HG02571 (cell line): ENCODE data around the gene PDE3A.
"Not testable (repeated sequence)": the region's sequence is repeated elsewhere in the genome, so short reads cannot be mapped to it uniquely, and the experiment has no call there.

Experiments
- ATAC-seq: cut with Tn5 transposase; IDR thresholded peaks from one replicate; pipeline ENCODE4 v1.9.1; 2021; ENCODE audit warnings: mild to moderate bottlenecking, moderate library complexity; ENCODE audit not compliant: unreplicated experiment

Gene PDE3A

DNA sequence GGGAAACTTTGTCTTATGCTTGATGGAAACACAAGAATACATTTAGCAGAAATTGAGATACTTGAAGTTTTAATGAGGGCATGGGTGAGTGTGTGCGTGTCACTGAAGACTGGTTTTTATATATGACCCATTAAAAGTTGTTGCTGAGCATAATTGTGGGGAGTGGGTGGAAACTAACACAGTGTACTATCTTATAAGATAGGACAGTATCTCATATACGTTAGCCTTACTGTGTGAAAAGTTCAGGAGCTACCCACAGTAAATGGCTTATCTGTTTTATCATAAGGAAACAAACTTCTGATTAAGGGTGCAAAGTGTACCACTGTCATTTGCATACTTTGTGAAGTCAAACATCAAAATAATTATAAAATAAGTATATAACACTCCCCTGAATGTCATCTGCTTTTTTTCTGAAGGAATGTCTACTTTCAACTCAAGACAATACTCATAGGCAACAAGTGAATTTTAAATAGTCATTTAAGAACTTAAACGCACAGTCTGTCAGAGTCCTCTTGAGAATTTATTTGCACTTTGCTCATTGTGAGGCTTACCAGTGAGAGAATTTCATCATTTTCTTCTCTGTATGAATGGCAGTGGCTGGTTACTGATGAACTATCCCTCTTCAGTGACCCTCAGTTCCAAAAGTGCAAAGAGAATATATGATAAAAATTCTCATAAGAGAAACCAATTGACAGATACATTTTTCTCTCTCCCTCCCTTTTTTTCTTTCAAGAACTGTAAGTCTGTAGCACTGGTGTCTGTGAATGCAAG is 4.2 kb downstream of the PDE3A start:
- ATAC-seq: no peak

GRCh38 chr12:20374795-20375194 is 6.5 kb downstream of the PDE3A start:
- ATAC-seq: no peak

GRCh38 chr12:20375560-20375959 is 7.2 kb downstream of the PDE3A start:
- no peak for ATAC-seq

DNA sequence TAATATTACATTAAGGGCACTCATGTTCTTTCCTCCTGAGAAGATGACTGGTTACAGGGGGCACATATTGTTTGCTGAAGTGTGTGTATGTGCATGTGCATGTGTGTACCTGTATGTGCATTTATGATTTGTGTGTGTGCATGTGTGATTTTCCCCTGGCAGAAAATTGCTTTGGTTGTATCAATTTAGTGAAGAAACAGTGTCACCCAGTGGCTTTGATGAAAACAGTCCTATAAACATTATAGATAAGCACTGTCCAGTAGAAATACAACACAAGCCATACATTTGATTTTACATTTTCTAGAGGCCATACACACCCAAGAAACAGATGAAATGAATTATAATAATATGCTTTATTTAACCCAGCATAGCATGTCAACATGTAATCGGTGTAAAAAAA is 8.6 kb downstream of the PDE3A start:
- no peak for ATAC-seq

GRCh38 chr12:20377750-20378149 is 9.4 kb downstream of the PDE3A start:
- no peak for ATAC-seq

DNA sequence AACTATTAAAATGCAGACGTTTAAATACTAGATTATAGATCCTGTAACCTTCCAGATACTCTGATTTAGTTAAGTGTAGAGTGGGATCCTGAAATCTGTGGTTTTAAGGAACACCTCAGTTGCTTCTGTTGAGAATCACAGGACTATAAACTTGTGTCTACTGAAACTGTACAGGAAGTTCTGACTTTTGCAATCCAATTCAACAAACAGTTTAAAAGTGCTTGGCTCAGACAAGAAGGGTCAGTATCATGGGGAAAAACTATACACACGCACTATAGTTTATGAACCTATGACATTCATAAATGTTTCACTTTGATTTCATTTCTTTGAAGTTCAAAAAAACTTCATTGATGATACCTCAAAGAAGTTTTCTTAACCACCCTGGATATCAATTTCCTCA is 13.8 kb downstream of the PDE3A start:
- no peak for ATAC-seq

DNA sequence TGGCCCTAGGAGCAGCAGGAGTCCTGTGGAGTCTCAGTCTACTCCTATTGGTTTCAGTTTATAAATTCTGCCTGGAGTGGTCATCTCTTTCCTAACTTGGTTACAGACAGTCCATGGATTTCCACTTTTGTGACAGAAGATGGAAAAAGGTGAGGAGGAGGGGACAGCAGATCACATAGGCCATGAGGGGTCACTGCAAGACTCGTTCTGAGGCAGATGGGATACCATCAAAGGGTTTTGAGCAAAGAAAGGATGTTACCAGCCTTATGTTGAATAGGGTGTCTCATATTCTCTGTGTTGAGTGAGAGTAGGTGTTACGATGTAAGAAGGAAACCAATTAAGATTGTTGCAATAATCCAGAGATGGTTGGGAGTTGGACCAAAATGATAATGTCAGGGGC is 15.3 kb downstream of the PDE3A start:
- ATAC-seq: no peak

DNA sequence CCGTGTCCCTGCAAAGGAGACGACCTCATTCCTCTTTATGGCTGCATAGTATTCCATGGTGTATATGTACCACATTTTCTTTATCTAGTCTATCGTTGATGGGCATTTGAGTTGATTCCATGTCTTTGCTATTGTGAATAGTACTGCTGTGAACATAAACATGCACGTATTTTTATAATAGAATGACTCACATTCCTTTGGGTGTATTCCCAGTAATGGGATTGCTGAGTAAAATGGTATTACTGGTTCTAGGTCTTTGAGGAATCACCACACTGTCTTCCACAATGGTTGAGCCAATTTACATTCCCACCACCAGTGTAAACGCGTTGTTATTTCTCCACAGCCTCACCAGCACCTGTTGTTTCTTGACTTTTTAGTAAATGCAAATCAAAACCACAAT is 16.5 kb downstream of the PDE3A start:
- not testable (repeated sequence) for ATAC-seq

DNA sequence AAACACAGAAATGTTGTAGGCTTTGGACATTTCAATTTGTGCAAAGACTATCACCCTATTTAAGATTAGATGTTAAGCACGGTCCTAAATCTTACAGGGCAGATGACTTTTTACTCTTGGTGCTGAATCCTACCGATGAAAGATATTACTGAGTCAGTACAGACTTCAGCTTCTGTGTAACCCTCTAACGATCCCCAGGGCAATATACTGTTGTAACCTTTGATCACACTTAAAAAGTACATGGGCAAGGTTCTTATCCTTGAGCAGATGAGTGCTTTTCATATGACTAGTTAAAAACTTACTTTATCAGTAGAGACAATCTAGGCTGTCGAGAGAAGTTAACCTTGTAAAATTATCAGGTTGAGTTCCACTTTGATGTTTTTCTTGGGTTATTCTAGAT is 22.5 kb downstream of the PDE3A start:
- ATAC-seq: no peak

- ATAC-seq: no peak
Observed at GRCh38 chr12:20392339-20392738, 24.0 kb downstream of the PDE3A start.

DNA sequence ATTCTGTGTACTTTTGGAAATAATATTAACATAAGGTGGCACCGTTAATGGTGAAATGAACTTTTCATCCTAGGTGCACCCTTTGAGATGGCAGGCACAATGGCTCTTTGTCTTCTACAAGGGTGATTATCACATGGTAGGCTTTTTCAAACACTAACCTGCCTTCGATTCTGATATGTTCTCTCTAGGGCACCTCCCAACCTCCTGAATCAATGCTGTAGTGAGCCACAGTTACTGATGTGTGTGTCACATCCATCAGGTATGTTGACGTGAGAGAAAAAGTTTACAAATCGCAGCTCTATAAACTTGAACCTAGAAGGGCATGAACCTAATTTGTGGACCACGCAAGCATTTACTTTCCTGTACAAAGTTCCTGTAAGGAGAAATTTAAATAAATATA is 25.4 kb downstream of the PDE3A start:
- no peak for ATAC-seq

DNA sequence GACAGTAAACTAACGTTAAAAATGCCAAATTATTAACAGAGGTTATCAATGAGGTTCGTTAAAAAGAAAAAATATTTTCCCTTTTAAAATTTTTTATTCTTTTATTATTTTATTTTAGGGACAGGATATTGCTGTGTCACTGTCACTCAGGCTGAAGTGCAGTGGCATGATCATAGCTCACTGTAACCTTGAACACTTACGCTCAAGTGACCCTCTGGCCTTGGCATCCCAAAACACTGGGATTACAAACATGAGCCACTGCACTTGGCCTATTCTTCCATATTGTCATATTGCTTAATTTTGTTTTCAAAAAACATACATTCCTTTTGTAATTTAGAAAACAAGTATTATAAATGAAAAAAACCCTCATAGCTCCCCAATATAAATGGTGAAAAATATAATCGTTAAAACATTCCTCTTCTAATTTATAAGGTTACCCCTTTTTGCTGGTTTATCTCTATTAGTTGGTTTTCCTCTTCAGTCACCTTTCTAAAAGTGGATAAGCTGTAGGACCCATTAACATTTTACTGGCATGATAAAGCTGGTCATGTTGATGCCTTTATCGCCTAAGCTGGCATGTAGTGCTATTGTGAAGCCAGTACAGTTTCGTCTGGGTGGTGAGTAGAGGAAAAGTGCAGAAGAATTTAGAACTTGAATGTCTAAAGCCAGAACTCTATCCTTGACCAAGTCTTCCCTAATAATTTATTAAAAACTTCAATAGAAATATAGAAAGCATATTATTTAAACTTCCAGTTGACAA is 27.6 kb downstream of the PDE3A start:
- no peak for ATAC-seq

DNA sequence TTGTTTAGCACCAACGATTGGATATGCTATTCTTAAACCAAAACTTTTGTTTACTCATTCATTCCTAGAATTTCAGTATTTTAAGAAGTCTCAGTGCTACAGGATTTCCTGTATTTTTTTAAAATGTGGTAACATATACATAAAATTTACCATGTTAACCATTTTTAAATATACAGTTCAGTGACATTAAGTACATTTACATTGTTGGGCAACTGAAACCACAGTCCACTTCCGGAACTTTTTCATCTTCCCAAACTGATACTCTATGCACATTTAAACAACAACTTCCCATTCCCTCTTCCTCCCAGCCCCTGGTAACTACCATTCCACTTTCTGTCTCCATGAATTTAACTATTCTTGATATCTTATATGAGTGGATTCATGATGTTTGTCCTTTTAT is 30.3 kb downstream of the PDE3A start:
- ATAC-seq: no peak

DNA sequence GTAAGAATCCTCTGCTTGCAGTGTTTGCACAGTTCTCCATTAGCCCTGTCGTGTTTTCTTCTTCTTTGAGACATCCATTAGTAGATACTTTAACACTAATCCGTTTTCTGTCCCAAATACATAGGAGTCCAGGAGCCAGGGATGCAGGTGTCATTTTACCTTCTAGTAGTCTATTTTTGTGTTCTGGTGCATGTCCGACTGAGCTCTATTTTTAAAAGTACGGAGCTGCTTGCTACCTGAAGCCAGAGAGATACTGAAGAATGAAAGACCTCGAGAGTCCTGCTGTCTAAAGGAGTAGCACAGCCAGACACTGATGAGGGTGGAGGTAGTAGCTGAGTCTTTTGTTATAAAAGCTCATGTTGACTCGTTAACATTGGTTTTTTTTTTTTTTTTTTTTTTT is 31.7 kb downstream of the PDE3A start:
- no peak for ATAC-seq

DNA sequence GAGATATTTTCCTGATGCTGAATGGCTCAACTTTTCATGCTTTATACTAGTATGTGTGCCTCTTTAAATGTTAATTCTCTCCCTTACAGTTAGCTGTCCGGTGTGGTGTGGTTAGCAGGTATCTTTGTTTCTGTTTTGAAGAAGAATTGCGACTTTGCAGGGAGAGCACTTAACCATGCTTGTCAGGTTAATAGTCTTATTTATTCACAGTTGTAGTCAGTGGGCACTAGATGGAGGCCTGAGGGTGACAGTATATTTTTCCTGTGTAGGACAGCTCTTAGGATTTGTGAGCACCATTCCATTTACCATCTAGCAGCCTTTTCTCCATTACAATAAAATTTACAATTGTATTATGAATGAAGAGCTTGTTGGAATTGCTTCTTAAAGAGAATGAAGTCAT is 34.9 kb downstream of the PDE3A start:
- no peak for ATAC-seq

DNA sequence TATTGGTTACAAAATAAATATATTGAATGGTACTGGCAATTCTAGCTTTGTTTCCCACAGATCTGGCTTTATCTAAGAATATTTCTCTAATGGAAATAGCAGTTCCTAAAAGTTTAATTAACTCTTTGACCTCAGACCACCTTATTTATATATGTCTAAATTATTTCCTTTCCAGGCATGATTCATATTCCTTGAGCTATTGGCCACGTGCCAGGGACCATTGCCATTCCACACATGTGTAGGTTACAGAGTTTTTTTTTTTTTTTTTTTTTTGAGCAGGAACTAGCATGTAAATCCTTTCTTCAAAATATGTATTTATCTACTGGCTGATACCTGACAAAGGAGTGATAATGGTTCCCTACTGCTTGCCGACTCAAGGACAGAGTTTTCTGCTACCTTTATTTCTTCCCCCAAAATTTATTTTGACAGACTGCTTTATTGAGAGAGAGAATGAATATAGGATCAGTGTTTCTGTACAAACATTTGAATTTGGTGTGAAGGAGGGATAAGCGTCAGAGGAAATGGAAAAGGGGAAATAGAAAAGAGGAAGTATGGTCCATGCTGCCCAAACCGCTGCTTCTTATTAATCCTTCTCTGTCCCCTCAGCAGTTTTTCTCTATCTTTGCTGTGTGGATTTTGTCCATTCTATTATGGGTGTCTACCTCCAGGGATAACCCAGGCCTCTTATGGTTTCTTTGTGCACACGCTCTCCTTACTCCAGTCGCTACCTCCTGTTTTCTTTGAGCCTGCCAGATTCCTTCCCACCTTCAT is 36.4 kb downstream of the PDE3A start:
- ATAC-seq: no peak

GRCh38 chr12:20409607-20410377 is 41.5 kb downstream of the PDE3A start:
- no peak for ATAC-seq

DNA sequence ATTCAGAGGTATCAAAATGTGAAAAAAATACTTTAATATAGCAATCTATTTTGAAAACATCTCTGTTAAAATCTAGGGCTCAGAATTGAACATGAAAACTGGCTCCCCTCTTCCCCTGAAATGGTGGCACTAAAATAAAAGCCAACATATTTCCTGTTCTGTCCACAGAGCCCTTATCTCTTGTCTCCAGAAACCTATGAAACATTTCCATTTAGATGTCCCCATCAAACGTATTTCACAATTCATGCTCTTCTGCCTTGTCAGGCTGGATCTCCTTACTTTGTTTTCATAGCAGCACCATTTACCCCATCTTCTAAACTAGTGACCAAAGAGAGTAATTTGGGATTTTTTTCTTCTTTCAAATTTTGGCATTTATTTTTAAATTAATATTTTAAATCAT is 42.4 kb downstream of the PDE3A start:
- no peak for ATAC-seq

- ATAC-seq: no peak
Observed at GRCh38 chr12:20411345-20411744, 43.0 kb downstream of the PDE3A start.

DNA sequence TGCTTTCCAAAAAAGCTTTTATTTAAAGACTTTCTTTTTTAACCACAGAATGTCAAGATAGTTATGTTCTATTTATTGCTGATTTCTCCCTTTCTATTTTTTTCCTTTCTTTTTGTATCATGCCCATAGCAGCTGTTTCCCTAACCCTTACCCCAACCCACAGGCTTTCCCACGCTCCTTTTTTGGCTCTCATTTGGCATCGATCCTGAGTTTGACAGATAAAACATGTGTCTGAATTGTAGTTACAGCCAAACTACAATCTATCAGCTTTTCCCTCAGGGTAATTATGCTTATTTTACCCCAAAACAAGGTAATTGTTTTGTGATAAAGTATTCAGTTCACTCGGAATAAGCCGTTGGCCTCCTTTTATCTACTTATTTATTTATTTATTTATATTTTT is 46.7 kb downstream of the PDE3A start:
- no peak for ATAC-seq

- no peak for ATAC-seq
Observed at GRCh38 chr12:20415641-20416040, 47.3 kb downstream of the PDE3A start.
